K562 (cell line): ENCODE measurements around the gene FBXW8. TPM values are rescaled to one million over a fixed set of nuclear protein-coding genes. Genes with fewer than 3 reads are reported as not detected.
A peak's percentile ranks its signal among the peaks of the same experiment; 100 is the strongest.

Source experiments
- ARNT ChIP-seq, 2 experiments: fragments of 450-650 bp; IDR thresholded peaks; 2 replicates each; pipeline ENCODE4 v1.6.1; 2016; ENCODE audit warnings: mild to moderate bottlenecking in 1 of 2
- CBFB ChIP-seq: sonication (generic); formaldehyde crosslinking; IDR thresholded peaks from 2 replicates; pipeline ENCODE4 v1.4.0; 2020; ENCODE audit warnings: mild to moderate bottlenecking, missing genetic modification reagents
- CHD2 ChIP-seq: IDR thresholded peaks from 2 replicates; pipeline ENCODE4 v1.6.1; 2011; ENCODE audit warnings: low read depth, low read length
- E4F1 ChIP-seq: fragments of 250-450 bp; sonication (Bioruptor Pico); IDR thresholded peaks from 2 replicates; pipeline ENCODE4 v1.5.0; 2021; ENCODE audit warnings: mild to moderate bottlenecking, borderline replicate concordance
- EZH2 ChIP-seq: IDR thresholded peaks from 2 replicates; pipeline ENCODE4 v1.6.1; 2012; ENCODE audit warnings: low read depth, mild to moderate bottlenecking, inconsistent platforms, low read length, borderline replicate concordance
- FOXA3 ChIP-seq, 2 experiments: fragments of 450-650 bp in 1 of 2; sonication (generic) in 1 of 2; formaldehyde crosslinking; IDR thresholded peaks in 1 of 2; conservative IDR thresholded peaks in 1 of 2; 2 replicates each; pipeline versions ENCODE4 v1.4.0 to v1.8.0; 2020 to 2022; ENCODE audit warnings: mild to moderate bottlenecking in 2 of 2, missing genetic modification reagents in 1 of 2
- HMG20A ChIP-seq: fragments of 450-650 bp; formaldehyde crosslinking; conservative IDR thresholded peaks from 2 replicates; pipeline ENCODE4 v1.4.0; 2020; ENCODE audit warnings: mild to moderate bottlenecking, mixed read lengths
- MAFK ChIP-seq: IDR thresholded peaks from 2 replicates; pipeline ENCODE4 v1.6.1; 2011; ENCODE audit warnings: low read length, improper control_type of control experiment
- PPARD ChIP-seq: fragments of 250-450 bp; sonication (Bioruptor Pico); IDR thresholded peaks from 2 replicates; pipeline ENCODE4 v1.8.0; 2022; ENCODE audit warnings: inconsistent platforms, mild to moderate bottlenecking, moderate library complexity
- STAT5A ChIP-seq: IDR thresholded peaks from 2 replicates; pipeline ENCODE4 v1.6.1; 2012; ENCODE audit warnings: low read length, inconsistent platforms, borderline replicate concordance
- U2AF1 ChIP-seq: fragments of 200-400 bp; formaldehyde crosslinking; optimal IDR thresholded peaks from 2 replicates; pipeline ENCODE3; 2017; ENCODE audit warnings: mild to moderate bottlenecking, low read depth, low read length, moderate library complexity
- ZBTB34 ChIP-seq: fragments of 250-450 bp; sonication (Bioruptor Pico); IDR thresholded peaks from 2 replicates; pipeline ENCODE4 v1.8.0; 2021; ENCODE audit warnings: mild to moderate bottlenecking, moderate library complexity
- ZBTB43 ChIP-seq: sonication (generic); formaldehyde crosslinking; IDR thresholded peaks from 2 replicates; pipeline ENCODE4 v1.8.0; 2023; ENCODE audit warnings: mild to moderate bottlenecking, missing genetic modification reagents
- ZFP30 ChIP-seq: fragments of 250-450 bp; sonication (Bioruptor Pico); IDR thresholded peaks from 2 replicates; pipeline ENCODE4 v1.8.0; 2022; ENCODE audit warnings: moderate library complexity, mild to moderate bottlenecking, inconsistent platforms, borderline replicate concordance
- ZNF12 ChIP-seq: sonication (generic); formaldehyde crosslinking; IDR thresholded peaks from 2 replicates; pipeline ENCODE4 v1.4.0; 2020; ENCODE audit warnings: mild to moderate bottlenecking, missing genetic modification reagents
- ZNF354B ChIP-seq: fragments of 250-450 bp; sonication (Bioruptor Pico); IDR thresholded peaks from 2 replicates; pipeline ENCODE4 v1.4.0; 2020
- ZNF780A ChIP-seq: fragments of 250-450 bp; sonication (Bioruptor Pico); IDR thresholded peaks from 2 replicates; pipeline ENCODE4 v1.5.0; 2021; ENCODE audit warnings: mild to moderate bottlenecking
- polyA plus RNA-seq, 8 experiments: library from polyadenylated mRNA; depleted of rRNA in 4 of 8; stranded (reverse) in 5 of 8; unstranded in 3 of 8; fragments of >200 nt; fragmentation: Nextera tagmentation in 2 of 8; fragmentation: Illumina TruSeq in 1 of 8; extraction: Ambion mirVana in 2 of 8; extraction: Trizol in 1 of 8; gene quantifications; 2 replicates each; pipeline versions ENCODE4 v1.2.1 to v1.2.3, GENCODE V29; 2011 to 2014; ENCODE audit warnings: inconsistent platforms in 1 of 8, missing spikeins in 1 of 8
- total RNA-seq, 7 experiments: library from RNA; depleted of rRNA in 6 of 7; stranded (reverse); fragments of >200 nt in 6 of 7; fragmentation: Illumina TruSeq in 2 of 7; extraction: Trizol in 2 of 7; gene quantifications; 2 replicates each; pipeline versions ENCODE4 v1.2.1 to v1.2.3, GENCODE V29; 2011 to 2021; ENCODE audit warnings: low replicate concordance in 1 of 7
- TF ChIP-seq, protein P1 (sequence below): fragments of 250-450 bp; sonication (Bioruptor Pico); IDR thresholded peaks from 2 replicates; pipeline ENCODE4 v1.8.0; 2022; ENCODE audit warnings: moderate library complexity, mild to moderate bottlenecking, inconsistent platforms
- TF ChIP-seq, protein P2 (sequence below): fragments of 450-650 bp; IDR thresholded peaks from 2 replicates; pipeline ENCODE4 v1.7.0; 2016; ENCODE audit warnings: borderline replicate concordance
- TF ChIP-seq, protein P3 (sequence below): fragments of 450-650 bp; IDR thresholded peaks from 2 replicates; pipeline ENCODE4 v1.6.1; 2017; ENCODE audit warnings: mild to moderate bottlenecking, moderate library complexity

FBXW8 gene
- total and polyA plus RNA-seq, 9 of the 15 experiments (the other 6 are each of a cell fraction or from before 2014, with no cell fraction given): 0.58 to 8.3 (median 4.4) TPM

DNA sequence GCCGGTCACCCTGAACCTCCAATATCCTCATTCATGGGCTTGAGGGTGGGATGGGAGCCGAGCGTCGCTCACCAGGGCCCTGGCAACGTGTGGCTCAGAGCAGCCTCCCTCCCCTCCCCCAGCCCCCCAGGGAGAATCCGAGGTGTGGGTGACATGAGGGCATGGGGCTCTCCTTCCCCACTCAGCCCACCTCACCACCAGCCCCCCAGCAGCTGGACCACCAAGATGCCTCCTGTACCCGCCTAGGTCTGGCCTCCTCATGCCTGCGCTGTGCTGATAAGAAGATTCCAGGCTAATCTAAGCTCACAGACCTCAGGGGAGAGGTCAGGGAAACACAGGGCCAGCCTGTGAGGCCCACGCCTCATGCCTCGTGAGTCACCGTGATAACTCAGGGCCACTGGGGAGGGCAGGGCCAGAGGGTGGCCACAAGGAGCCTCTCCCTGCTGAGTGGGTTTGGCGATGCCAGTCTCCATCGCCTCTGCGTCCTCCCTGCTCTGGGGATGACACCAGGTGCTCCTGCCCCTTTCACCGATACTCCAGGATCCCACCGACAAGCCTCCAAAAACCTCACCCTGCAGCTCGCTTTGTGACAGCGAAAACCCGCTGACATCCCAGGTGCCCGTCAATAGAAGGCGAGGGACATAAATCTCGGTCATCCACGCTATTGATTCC, 131.6 kb downstream of the FBXW8 start (continued):
- TF ChIP-seq HMG20A (CRISPR knock-in tag) (no peak), STAT5A (peak; percentile 98), CHD2 (peak; percentile 31; the same call in 1 of the 2 replicates), EZH2 (peak; percentile 95; the same call in 1 of the 2 replicates), ZNF780A (CRISPR knock-in tag) (no peak), ARNT (IDR thresholded peaks at IDR 0.05) (peak; percentile 94 to 97), ZNF12 (no peak), U2AF1 (no peak), MAFK (peak; percentile 43), ZBTB34 (CRISPR knock-in tag) (no peak), CBFB (CRISPR knock-in tag) (no peak; the same call in 1 of the 2 replicates), E4F1 (CRISPR knock-in tag) (no peak), FOXA3 (CRISPR knock-in tag; conservative IDR thresholded peaks at IDR 0.05 in 1 of 2, IDR thresholded peaks at IDR 0.05 in 1 of 2) (no peak; a peak in 2 of 4 replicates), PPARD (CRISPR knock-in tag) (no peak), ZFP30 (CRISPR knock-in tag) (no peak), ZBTB43 (CRISPR knock-in tag) (no peak), ZNF354B (no peak)
- TF ChIP-seq, protein P1, sequence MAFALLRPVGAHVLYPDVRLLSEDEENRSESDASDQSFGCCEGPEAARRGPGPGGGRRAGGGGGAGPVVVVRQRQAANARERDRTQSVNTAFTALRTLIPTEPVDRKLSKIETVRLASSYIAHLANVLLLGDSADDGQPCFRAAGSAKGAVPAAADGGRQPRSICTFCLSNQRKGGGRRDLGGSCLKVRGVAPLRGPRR (CRISPR knock-in tag): no peak; the same call in 1 of the 2 replicates
- TF ChIP-seq, protein P2, sequence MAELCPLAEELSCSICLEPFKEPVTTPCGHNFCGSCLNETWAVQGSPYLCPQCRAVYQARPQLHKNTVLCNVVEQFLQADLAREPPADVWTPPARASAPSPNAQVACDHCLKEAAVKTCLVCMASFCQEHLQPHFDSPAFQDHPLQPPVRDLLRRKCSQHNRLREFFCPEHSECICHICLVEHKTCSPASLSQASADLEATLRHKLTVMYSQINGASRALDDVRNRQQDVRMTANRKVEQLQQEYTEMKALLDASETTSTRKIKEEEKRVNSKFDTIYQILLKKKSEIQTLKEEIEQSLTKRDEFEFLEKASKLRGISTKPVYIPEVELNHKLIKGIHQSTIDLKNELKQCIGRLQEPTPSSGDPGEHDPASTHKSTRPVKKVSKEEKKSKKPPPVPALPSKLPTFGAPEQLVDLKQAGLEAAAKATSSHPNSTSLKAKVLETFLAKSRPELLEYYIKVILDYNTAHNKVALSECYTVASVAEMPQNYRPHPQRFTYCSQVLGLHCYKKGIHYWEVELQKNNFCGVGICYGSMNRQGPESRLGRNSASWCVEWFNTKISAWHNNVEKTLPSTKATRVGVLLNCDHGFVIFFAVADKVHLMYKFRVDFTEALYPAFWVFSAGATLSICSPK: no peak
- TF ChIP-seq, protein P3, sequence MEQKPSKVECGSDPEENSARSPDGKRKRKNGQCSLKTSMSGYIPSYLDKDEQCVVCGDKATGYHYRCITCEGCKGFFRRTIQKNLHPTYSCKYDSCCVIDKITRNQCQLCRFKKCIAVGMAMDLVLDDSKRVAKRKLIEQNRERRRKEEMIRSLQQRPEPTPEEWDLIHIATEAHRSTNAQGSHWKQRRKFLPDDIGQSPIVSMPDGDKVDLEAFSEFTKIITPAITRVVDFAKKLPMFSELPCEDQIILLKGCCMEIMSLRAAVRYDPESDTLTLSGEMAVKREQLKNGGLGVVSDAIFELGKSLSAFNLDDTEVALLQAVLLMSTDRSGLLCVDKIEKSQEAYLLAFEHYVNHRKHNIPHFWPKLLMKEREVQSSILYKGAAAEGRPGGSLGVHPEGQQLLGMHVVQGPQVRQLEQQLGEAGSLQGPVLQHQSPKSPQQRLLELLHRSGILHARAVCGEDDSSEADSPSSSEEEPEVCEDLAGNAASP: no peak
